Heart left ventricle (tissue), 13 donors: ENCODE results near the gene CFLAR.

Source experiments
- CTCF ChIP-seq, 12 donors: fragments of 200-600 bp; sonication (generic) in 4 of 12; IDR thresholded peaks; one replicate each; pipeline versions ENCODE4 v1.5.0 to v1.8.0; 2018 to 2022; ENCODE audit warnings: antibody characterized with exemption in 12 of 12, mild to moderate bottlenecking in 5 of 12
- POLR2A ChIP-seq, 2 donors: fragments of 450-650 bp; IDR thresholded peaks; one replicate each; pipeline ENCODE4 v1.6.1; 2017; ENCODE audit warnings: antibody characterized with exemption in 2 of 2, mild to moderate bottlenecking in 2 of 2, moderate library complexity in 2 of 2
- donor health status: ischemic (EF 13 %, LVEDD 7.1; RV severe dilation, severe dysfunction).
- donor health status: DM: no; HTN: yes; CAD: no.
- donor health status: DM: no; HTN: no; CAD: no.
- donor health status: ischemic (EF 25% LVEDD 6.9; RV normal size, moderate dysfunction).
- donor health status: ischemic (EF 25% LVEDD 5.7; RV mildly dilated, moderate dysfunction).
- donor health status: ischemic (EF 35%, LVEDD 5.7; RV mildly dilated, moderate dysfunction).
- donor health status: nonischemic (EF 11% LVEDD 7.7; RV severe dilation, severe dysfunction).
- donor health status: DM: yes; HTN: yes; CAD: no.
- donor health status: PGD.
- donor health status: ischemic (EF 29% LVEDD 5.4; RV normal size, mild dysfunction).
- donor health status: nonischemic (EF 23%, LVEDD 6.1; RV moderate dilation, normal function).

GRCh38 chr2:201122276-201122675 is 6.3 kb downstream of the CFLAR start:
- no peak for TF ChIP-seq CTCF (IDR thresholded peaks at IDR 0.05)
- TF ChIP-seq POLR2A (IDR thresholded peaks at IDR 0.05): no peak
